SK-N-SH (cell line): Measurements from ENCODE around the gene ATP5F1D. TPM values are rescaled to one million over a fixed set of nuclear protein-coding genes. Genes with fewer than 3 reads are reported as not detected.
A peak's percentile ranks its signal among the peaks of the same experiment; 100 is the strongest.

ENCODE experiments used
- CTCF ChIA-PET: fragments of 300-600, 350-600 bp; formaldehyde crosslinking; extraction: SDS; loops from one replicate; lab custom pipeline; 2021; lab: Yijun Ruan, JAX
- POLR2A ChIA-PET: fragments of 350-600 bp; sonication (Branson Sonifier 250); formaldehyde crosslinking; extraction: SDS; loops from one replicate; lab custom pipeline; 2020; ENCODE audit warnings: antibody characterized with exemption, inconsistent platforms; lab: Yijun Ruan, JAX
- DNase-seq: peaks from one replicate; pipeline ENCODE4 v3.0.0; 2012
- H2AFZ ChIP-seq: fragments of 200-600 bp; sonication (generic); 2 replicates; pipeline ENCODE4 v1.8.1; 2016; ENCODE audit warnings: antibody characterized with exemption, mild to moderate bottlenecking, low read depth
- H3F3A ChIP-seq: fragments of 200-600 bp; sonication (generic); replicated peaks from 2 replicates; pipeline ENCODE3; 2016; ENCODE audit warnings: antibody characterized with exemption, mild to moderate bottlenecking; ENCODE audit not compliant: insufficient read depth
- H3K27ac ChIP-seq, 2 experiments: fragments of 200-500 bp in 1 of 2; fragments of 200-600 bp in 1 of 2; sonication (Bioruptor generic) in 1 of 2; sonication (generic), shearing (Covaris generic) in 1 of 2; 2 replicates each; pipeline versions ENCODE4 v1.5.1 to v1.6.1; 2014 to 2016; ENCODE audit warnings: low read depth in 2 of 2, inconsistent platforms in 1 of 2, low read length in 1 of 2, mild to moderate bottlenecking in 1 of 2, mixed read lengths in 1 of 2
- H3K27me3 ChIP-seq: fragments of 200-600 bp; sonication (generic), shearing (Covaris generic); 2 replicates; pipeline ENCODE4 v1.6.1; 2016; ENCODE audit warnings: mixed run types; ENCODE audit not compliant: insufficient read depth
- H3K36me3 ChIP-seq, 2 experiments: fragments of 200-500 bp in 1 of 2; fragments of 200-600 bp in 1 of 2; sonication (Bioruptor generic) in 1 of 2; sonication (generic) in 1 of 2; replicated peaks in 1 of 2; 2 replicates each; pipeline versions ENCODE3 to v1.5.1; 2014 to 2016; ENCODE audit warnings: low read length in 1 of 2, mild to moderate bottlenecking in 1 of 2; ENCODE audit not compliant: insufficient read depth in 2 of 2, control insufficient read depth in 1 of 2
- H3K4me1 ChIP-seq, 2 experiments: fragments of 200-500 bp in 1 of 2; fragments of 200-600 bp in 1 of 2; sonication (Bioruptor generic) in 1 of 2; sonication (generic), shearing (Covaris generic) in 1 of 2; 2 replicates each; pipeline versions ENCODE4 v1.5.1 to v1.6.1; 2014 to 2016; ENCODE audit warnings: low read depth in 1 of 2, low read length in 1 of 2, mixed run types in 1 of 2; ENCODE audit not compliant: insufficient read depth in 2 of 2, control insufficient read depth in 1 of 2
- H3K4me2 ChIP-seq: fragments of 200-600 bp; sonication (generic), shearing (Covaris generic); 2 replicates; pipeline ENCODE4 v1.6.1; 2017; ENCODE audit warnings: mixed run types
- H3K4me3 ChIP-seq, 2 experiments: fragments of 200-500 bp in 1 of 2; fragments of 200-600 bp in 1 of 2; sonication (Bioruptor generic) in 1 of 2; sonication (generic), shearing (Covaris generic) in 1 of 2; 2 replicates each; pipeline versions ENCODE4 v1.5.1 to v1.8.1; 2014 to 2016; ENCODE audit warnings: low read depth in 2 of 2, inconsistent platforms in 1 of 2, low read length in 1 of 2, mild to moderate bottlenecking in 1 of 2, mixed read lengths in 1 of 2, moderate library complexity in 1 of 2
- H3K79me2 ChIP-seq: fragments of 200-600 bp; sonication (generic); 2 replicates; pipeline ENCODE4 v1.8.1; 2017; ENCODE audit warnings: mild to moderate bottlenecking; ENCODE audit not compliant: insufficient read depth
- H3K9ac ChIP-seq: fragments of 200-600 bp; sonication (generic); 2 replicates; pipeline ENCODE4 v1.6.1; 2017; ENCODE audit warnings: mixed run types
- H3K9me2 ChIP-seq: fragments of 200-600 bp; sonication (generic); 2 replicates; pipeline ENCODE4 v1.6.1; 2017; ENCODE audit warnings: mixed run types
- H3K9me3 ChIP-seq: fragments of 200-600 bp; sonication (generic); 2 replicates; pipeline ENCODE4 v1.6.1; 2017; ENCODE audit warnings: mixed run types, mild to moderate bottlenecking, moderate library complexity
- H4K20me1 ChIP-seq: fragments of 200-600 bp; sonication (generic); 2 replicates; pipeline ENCODE4 v1.6.1; 2017; ENCODE audit warnings: mild to moderate bottlenecking, mixed run types; ENCODE audit not compliant: insufficient read depth
- ELF1 ChIP-seq: IDR thresholded peaks from 2 replicates; pipeline ENCODE4 v1.4.0; 2012
- GATA2 ChIP-seq: sonication (generic); formaldehyde crosslinking; IDR thresholded peaks from 2 replicates; pipeline ENCODE4 v1.5.0; 2020; ENCODE audit warnings: mild to moderate bottlenecking, missing genetic modification reagents
- JUND ChIP-seq: IDR thresholded peaks from 2 replicates; pipeline ENCODE4 v1.4.0; 2012
- NFIC ChIP-seq: IDR thresholded peaks from 2 replicates; pipeline ENCODE4 v1.4.0; 2012; ENCODE audit warnings: borderline replicate concordance
- POLR2AphosphoS5 ChIP-seq: IDR thresholded peaks from 2 replicates; pipeline ENCODE4 v1.6.1; 2012; ENCODE audit warnings: low read depth, low read length
- RAD21 ChIP-seq: IDR thresholded peaks from 2 replicates; pipeline ENCODE4 v1.6.1; 2012; ENCODE audit warnings: mild to moderate bottlenecking, low read length
- RCOR1 ChIP-seq: fragments of 150-350 bp; IDR thresholded peaks from 2 replicates; pipeline ENCODE4 v1.6.1; 2017; ENCODE audit warnings: antibody characterized with exemption, low read length
- RFX5 ChIP-seq: IDR thresholded peaks from 2 replicates; pipeline ENCODE4 v1.6.1; 2012; ENCODE audit warnings: mild to moderate bottlenecking, improper control_type of control experiment, low read length
- RXRA ChIP-seq: IDR thresholded peaks from 2 replicates; pipeline ENCODE4 v1.4.0; 2012; ENCODE audit warnings: low read depth, mild to moderate bottlenecking, borderline replicate concordance
- TCF12 ChIP-seq: IDR thresholded peaks from 2 replicates; pipeline ENCODE4 v1.4.0; 2012
- WGBS: methylation state at CpG from one replicate; pipeline ENCODE4 v1.1.6; 2017; ENCODE audit warnings: low lambda C conversion rate; 5-methylcytosine and 5-hydroxymethylcytosine counted together
- polyA plus RNA-seq, 3 experiments: library from polyadenylated mRNA; depleted of rRNA; stranded (reverse); fragments of >200 nt; gene quantifications; 2 replicates each; pipeline ENCODE4 v1.2.3, GENCODE V29; 2012
- TF ChIP-seq, protein P1 (sequence below): IDR thresholded peaks from 2 replicates; pipeline ENCODE4 v1.4.0; 2012; ENCODE audit warnings: low read depth, borderline replicate concordance
- TF ChIP-seq, protein P2 (sequence below): IDR thresholded peaks from 2 replicates; pipeline ENCODE4 v1.4.0; 2012; ENCODE audit warnings: low read depth
- TF ChIP-seq, protein P3 (sequence below): IDR thresholded peaks from 2 replicates; pipeline ENCODE4; 2012
- TF ChIP-seq, protein P4 (sequence below): IDR thresholded peaks from 2 replicates; pipeline ENCODE4 v1.6.1; 2012; ENCODE audit warnings: mild to moderate bottlenecking, low read depth, low read length, moderate library complexity
- TF ChIP-seq, protein P5 (sequence below): fragments of 200-600 bp; sonication (generic); IDR thresholded peaks from 2 replicates; pipeline ENCODE4 v1.6.1; 2017; ENCODE audit warnings: antibody characterized with exemption, mild to moderate bottlenecking, moderate library complexity

The ATP5F1D gene
- polyA plus RNA-seq, 1 of the 3 experiments (the other 2 are of a cell fraction) = 226 TPM

DNA sequence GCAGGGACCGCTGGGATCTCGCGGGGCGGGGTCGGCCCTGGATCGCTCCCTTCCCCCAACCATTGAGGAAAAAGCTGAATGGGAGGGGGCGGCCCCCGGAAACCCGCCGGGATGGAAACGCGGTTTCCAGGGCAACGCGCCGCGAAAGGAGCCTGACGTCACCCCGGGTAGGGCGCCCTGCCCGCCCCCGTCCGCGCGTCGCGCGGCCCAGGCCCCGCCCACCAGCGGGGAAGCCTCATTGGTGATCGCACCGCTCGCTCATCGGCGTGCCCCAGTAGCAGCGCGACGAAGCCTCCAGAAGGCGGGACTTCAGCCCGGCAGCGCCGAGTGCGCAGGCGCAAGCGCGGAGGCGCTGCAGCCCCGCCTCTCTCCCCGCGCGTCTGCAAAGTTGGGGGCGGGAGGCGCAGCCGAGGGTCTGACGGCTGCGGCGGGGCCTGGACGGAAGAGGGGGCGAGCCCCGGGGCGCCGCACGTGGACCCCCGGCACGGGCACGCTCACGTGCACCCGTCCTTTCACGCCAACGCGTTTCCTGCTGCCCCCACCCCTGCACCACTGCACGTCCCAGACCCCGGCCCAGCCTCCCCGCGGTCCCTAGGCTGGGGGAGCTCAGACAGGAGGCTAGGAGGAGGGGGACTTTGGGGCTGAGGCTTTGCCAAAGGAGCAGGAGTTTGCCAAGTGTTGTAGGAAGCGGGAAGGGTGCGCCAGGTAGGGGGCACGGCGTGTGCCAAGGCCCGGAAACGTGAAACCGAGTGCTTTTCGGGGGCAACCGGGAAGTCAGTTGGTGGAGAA is 19.4 kb downstream of the ATP5F1D start (continued):
- TF ChIP-seq RAD21 (no peak), RFX5 (no peak), NFIC (no peak), TCF12 (no peak), RCOR1 (no peak), ELF1 (0 out of 2 replicates have a peak, but pooled peaks have one; percentile 13), RXRA (no peak), JUND (no peak), GATA2 (no peak)
- TF ChIP-seq, protein P1, sequence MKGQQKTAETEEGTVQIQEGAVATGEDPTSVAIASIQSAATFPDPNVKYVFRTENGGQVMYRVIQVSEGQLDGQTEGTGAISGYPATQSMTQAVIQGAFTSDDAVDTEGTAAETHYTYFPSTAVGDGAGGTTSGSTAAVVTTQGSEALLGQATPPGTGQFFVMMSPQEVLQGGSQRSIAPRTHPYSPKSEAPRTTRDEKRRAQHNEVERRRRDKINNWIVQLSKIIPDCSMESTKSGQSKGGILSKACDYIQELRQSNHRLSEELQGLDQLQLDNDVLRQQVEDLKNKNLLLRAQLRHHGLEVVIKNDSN = no peak
- TF ChIP-seq, protein P2, sequence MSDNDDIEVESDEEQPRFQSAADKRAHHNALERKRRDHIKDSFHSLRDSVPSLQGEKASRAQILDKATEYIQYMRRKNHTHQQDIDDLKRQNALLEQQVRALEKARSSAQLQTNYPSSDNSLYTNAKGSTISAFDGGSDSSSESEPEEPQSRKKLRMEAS = peak; percentile 36; the same call in 1 of the 2 replicates
- TF ChIP-seq, protein P3, sequence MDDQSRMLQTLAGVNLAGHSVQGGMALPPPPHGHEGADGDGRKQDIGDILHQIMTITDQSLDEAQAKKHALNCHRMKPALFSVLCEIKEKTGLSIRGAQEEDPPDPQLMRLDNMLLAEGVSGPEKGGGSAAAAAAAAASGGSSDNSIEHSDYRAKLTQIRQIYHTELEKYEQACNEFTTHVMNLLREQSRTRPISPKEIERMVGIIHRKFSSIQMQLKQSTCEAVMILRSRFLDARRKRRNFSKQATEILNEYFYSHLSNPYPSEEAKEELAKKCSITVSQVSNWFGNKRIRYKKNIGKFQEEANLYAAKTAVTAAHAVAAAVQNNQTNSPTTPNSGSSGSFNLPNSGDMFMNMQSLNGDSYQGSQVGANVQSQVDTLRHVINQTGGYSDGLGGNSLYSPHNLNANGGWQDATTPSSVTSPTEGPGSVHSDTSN = peak; percentile 99
- TF ChIP-seq, all 33 proteins: peak for 10

DNA sequence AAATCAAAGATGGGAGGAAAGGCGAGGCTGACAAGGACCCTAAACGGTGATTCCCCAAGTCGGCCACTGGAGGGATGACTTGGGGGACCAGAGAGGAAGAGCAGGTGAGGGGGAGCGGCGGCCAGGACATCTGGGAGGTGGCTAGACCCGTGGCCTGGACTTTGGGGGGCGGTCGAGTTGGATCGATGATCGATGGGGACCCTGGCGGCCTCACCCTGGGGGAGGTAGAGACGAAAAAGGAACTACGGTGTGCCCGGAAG is 19.9 kb downstream of the ATP5F1D start:
- peaks cover 25% of the 10 kb centered on the region for H4K20me1 ChIP-seq
- 30% methylated on average over 14 of the region's 14 CpGs for WGBS
- H3K9me2 ChIP-seq = no peaks in the 10 kb centered on the region
- no peaks in the 10 kb centered on the region for H3K9me3 ChIP-seq
- peaks cover 49% of the 10 kb centered on the region for H3F3A ChIP-seq
- peak overlapping the region; percentile 96 for H3K9ac ChIP-seq
- H3K4me2 ChIP-seq = peak overlapping the region; percentile 100
- peak overlapping the region; percentile 72 to 86 for H3K4me3 ChIP-seq
- TF ChIP-seq, protein P4, sequence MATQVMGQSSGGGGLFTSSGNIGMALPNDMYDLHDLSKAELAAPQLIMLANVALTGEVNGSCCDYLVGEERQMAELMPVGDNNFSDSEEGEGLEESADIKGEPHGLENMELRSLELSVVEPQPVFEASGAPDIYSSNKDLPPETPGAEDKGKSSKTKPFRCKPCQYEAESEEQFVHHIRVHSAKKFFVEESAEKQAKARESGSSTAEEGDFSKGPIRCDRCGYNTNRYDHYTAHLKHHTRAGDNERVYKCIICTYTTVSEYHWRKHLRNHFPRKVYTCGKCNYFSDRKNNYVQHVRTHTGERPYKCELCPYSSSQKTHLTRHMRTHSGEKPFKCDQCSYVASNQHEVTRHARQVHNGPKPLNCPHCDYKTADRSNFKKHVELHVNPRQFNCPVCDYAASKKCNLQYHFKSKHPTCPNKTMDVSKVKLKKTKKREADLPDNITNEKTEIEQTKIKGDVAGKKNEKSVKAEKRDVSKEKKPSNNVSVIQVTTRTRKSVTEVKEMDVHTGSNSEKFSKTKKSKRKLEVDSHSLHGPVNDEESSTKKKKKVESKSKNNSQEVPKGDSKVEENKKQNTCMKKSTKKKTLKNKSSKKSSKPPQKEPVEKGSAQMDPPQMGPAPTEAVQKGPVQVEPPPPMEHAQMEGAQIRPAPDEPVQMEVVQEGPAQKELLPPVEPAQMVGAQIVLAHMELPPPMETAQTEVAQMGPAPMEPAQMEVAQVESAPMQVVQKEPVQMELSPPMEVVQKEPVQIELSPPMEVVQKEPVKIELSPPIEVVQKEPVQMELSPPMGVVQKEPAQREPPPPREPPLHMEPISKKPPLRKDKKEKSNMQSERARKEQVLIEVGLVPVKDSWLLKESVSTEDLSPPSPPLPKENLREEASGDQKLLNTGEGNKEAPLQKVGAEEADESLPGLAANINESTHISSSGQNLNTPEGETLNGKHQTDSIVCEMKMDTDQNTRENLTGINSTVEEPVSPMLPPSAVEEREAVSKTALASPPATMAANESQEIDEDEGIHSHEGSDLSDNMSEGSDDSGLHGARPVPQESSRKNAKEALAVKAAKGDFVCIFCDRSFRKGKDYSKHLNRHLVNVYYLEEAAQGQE = no peak
- TF ChIP-seq, protein P5, sequence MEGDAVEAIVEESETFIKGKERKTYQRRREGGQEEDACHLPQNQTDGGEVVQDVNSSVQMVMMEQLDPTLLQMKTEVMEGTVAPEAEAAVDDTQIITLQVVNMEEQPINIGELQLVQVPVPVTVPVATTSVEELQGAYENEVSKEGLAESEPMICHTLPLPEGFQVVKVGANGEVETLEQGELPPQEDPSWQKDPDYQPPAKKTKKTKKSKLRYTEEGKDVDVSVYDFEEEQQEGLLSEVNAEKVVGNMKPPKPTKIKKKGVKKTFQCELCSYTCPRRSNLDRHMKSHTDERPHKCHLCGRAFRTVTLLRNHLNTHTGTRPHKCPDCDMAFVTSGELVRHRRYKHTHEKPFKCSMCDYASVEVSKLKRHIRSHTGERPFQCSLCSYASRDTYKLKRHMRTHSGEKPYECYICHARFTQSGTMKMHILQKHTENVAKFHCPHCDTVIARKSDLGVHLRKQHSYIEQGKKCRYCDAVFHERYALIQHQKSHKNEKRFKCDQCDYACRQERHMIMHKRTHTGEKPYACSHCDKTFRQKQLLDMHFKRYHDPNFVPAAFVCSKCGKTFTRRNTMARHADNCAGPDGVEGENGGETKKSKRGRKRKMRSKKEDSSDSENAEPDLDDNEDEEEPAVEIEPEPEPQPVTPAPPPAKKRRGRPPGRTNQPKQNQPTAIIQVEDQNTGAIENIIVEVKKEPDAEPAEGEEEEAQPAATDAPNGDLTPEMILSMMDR = peak; percentile 33; the same call in 1 of the 2 replicates
- TF ChIP-seq POLR2AphosphoS5 = no peak
- H2AFZ ChIP-seq = no peak overlapping the region
- ChIA-PET CTCF (interaction anchor here (1.0 to 18.6 kb wide), 4 partner anchors 11 to 55 kb away, joined by 3 to 594 read pairs (median 5); partner anchors contain the start of gene ATP5F1D), POLR2A (interaction anchor here (0.8 to 4.8 kb wide), 4 partner anchors 8 to 17 kb away, joined by 3 to 34 read pairs (median 5); partner anchors contain the start of gene CIRBP)
- H3K36me3 ChIP-seq = peaks cover 10 to 25% of the 10 kb centered on the region in 2 experiments
- peaks cover 57 to 58% of the 10 kb centered on the region in 2 experiments for H3K4me1 ChIP-seq
- DNase-seq = no peak
- no peaks in the 10 kb centered on the region for H3K27me3 ChIP-seq
- peak overlapping the region; percentile 89 to 92 for H3K27ac ChIP-seq
- peaks cover 31% of the 10 kb centered on the region for H3K79me2 ChIP-seq
